Caco-2 (cell line): Measurements from ENCODE around the gene SYNPO2. TPM values are rescaled to one million over a fixed set of nuclear protein-coding genes. Genes with fewer than 3 reads are reported as not detected.

Source experiments
- BruUV-seq: library from RNA; stranded (reverse); fragments of 400-500 nt; replicated peaks from 2 replicates; lab custom pipeline; 2021; lab: Mats Ljungman, UMichigan
- CTCF ChIA-PET: fragments of 300-600 bp; sonication (Branson Sonifier 250); formaldehyde crosslinking; loops from one replicate; lab custom pipeline; 2022; ENCODE audit warnings: antibody characterized with exemption; lab: Charles Lee
- POLR2A ChIA-PET: fragments of 300-600 bp; sonication (Branson Sonifier 250); formaldehyde crosslinking; loops from one replicate; lab custom pipeline; 2022; ENCODE audit warnings: antibody characterized with exemption; lab: Charles Lee
- DNase-seq, 2 experiments: peaks; one replicate each; pipeline versions ENCODE4 v3.0.0 to v3.0.0-alpha.2; 2020 to 2022
- H3K27me3 ChIP-seq: replicated peaks from 2 replicates; pipeline ENCODE4 v1.6.0; 2011; ENCODE audit warnings: low read length; ENCODE audit not compliant: control insufficient read depth, insufficient read depth
- H3K36me3 ChIP-seq: 2 replicates; pipeline ENCODE4 v1.5.1; 2011; ENCODE audit warnings: low read length; ENCODE audit not compliant: control insufficient read depth, insufficient read depth
- H3K4me1 ChIP-seq: fragments of 250-450 bp; sonication (Bioruptor Pico); 2 replicates; pipeline ENCODE4 v1.5.1; 2020; ENCODE audit warnings: mild to moderate bottlenecking
- H3K4me3 ChIP-seq: 2 replicates; pipeline ENCODE4 v1.5.1; 2011; ENCODE audit warnings: low read depth, mild to moderate bottlenecking, control low read depth, low read length
- H3K9me3 ChIP-seq: fragments of 250-450 bp; sonication (Bioruptor Pico); 2 replicates; pipeline ENCODE4 v1.5.1; 2020; ENCODE audit warnings: mild to moderate bottlenecking, moderate library complexity
- H3K27ac Mint-ChIP-seq: one replicate; pipeline ENCODE4 v1.8.0; 2022; ENCODE audit warnings: mixed read lengths; ENCODE audit not compliant: unreplicated experiment
- H3K27me3 Mint-ChIP-seq: one replicate; pipeline ENCODE4 v1.8.0; 2022; ENCODE audit warnings: mixed read lengths; ENCODE audit not compliant: insufficient read depth, unreplicated experiment
- H3K36me3 Mint-ChIP-seq: one replicate; pipeline ENCODE4 v1.8.0; 2022; ENCODE audit warnings: mild to moderate bottlenecking, mixed read lengths; ENCODE audit not compliant: insufficient read depth, unreplicated experiment
- H3K4me1 Mint-ChIP-seq: one replicate; pipeline ENCODE4 v1.8.0; 2022; ENCODE audit warnings: low read depth, mixed read lengths; ENCODE audit not compliant: unreplicated experiment
- H3K4me3 Mint-ChIP-seq: one replicate; pipeline ENCODE4 v1.8.0; 2022; ENCODE audit warnings: mild to moderate bottlenecking, moderate library complexity, mixed read lengths; ENCODE audit not compliant: unreplicated experiment
- H3K9me3 Mint-ChIP-seq: one replicate; pipeline ENCODE4 v1.8.0; 2022; ENCODE audit warnings: mixed read lengths; ENCODE audit not compliant: unreplicated experiment
- intact Hi-C: fragments of 100-400 bp; cut with micrococcal nuclease; formaldehyde crosslinking; loops from one replicate; pipeline ENCODE4 v1.10.0; 2022; ENCODE audit not compliant: unreplicated experiment
- total RNA-seq: library from RNA; stranded (reverse); gene quantifications from 2 replicates; pipeline ENCODE4 v1.2.3, GENCODE V29; 2022
- TF ChIP-seq, protein P1 (sequence below), 2 experiments: fragments of 200-600 bp in 1 of 2; IDR thresholded peaks; 1 replicate in 1 of 2; 2 replicates in 1 of 2; pipeline versions ENCODE4 v1.5.1 to v1.8.0; 2011 to 2022; ENCODE audit warnings: antibody characterized with exemption in 1 of 2, control low read depth in 1 of 2, inconsistent platforms in 1 of 2, low read depth in 1 of 2, low read length in 1 of 2, mild to moderate bottlenecking in 1 of 2, moderate library complexity in 1 of 2; ENCODE audit not compliant: insufficient read depth in 1 of 2, severe bottlenecking in 1 of 2, unreplicated experiment in 1 of 2

SYNPO2 gene
- total RNA-seq, 1 experiment from 2014 or later, result 0.16 TPM

DNA sequence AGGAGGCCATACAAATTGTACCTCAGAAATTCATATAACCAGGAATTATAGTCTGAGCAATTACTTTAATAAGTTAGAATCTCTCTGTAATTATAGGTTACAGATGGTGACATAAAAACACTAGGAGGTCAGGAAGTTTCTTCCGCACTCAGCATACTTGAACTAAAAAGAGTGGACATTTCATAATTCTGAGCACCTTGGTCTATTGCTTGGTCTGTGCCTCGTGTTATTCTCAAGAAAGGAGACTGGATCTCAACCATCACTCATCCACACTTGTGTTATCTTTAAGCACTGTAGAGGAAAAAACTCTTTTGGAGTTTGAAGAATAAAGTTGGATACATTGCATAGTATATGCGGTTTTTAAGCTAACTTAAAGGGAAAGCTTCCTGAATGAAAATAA lies 91.1 kb downstream of the SYNPO2 start:
- H3K4me3 ChIP-seq, result no peak overlapping the region
- no peaks in the 10 kb centered on the region for H3K36me3 ChIP-seq
- no peaks in the 10 kb centered on the region for H3K9me3 Mint-ChIP-seq
- DNase-seq, result no peak
- H3K4me3 Mint-ChIP-seq, result no peak overlapping the region
- no peaks in the 10 kb centered on the region for H3K4me1 Mint-ChIP-seq
- H3K27ac Mint-ChIP-seq, result no peak overlapping the region
- no peaks in the 10 kb centered on the region for H3K4me1 ChIP-seq
- intact Hi-C loops, result loop anchor here (5.0 kb wide), 1 partner anchor 483 kb away; no protein-coding TSS in a partner anchor
- no peaks in the 10 kb centered on the region for H3K27me3 Mint-ChIP-seq
- H3K27me3 ChIP-seq, result no peaks in the 10 kb centered on the region
- BruUV-seq, result no TSS peak
- ChIA-PET CTCF (no interaction called here), POLR2A (no interaction called here)
- TF ChIP-seq, protein P1, sequence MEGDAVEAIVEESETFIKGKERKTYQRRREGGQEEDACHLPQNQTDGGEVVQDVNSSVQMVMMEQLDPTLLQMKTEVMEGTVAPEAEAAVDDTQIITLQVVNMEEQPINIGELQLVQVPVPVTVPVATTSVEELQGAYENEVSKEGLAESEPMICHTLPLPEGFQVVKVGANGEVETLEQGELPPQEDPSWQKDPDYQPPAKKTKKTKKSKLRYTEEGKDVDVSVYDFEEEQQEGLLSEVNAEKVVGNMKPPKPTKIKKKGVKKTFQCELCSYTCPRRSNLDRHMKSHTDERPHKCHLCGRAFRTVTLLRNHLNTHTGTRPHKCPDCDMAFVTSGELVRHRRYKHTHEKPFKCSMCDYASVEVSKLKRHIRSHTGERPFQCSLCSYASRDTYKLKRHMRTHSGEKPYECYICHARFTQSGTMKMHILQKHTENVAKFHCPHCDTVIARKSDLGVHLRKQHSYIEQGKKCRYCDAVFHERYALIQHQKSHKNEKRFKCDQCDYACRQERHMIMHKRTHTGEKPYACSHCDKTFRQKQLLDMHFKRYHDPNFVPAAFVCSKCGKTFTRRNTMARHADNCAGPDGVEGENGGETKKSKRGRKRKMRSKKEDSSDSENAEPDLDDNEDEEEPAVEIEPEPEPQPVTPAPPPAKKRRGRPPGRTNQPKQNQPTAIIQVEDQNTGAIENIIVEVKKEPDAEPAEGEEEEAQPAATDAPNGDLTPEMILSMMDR (IDR thresholded peaks at IDR 0.05; ENCODE audit: insufficient read depth in 1 of 2, low read depth in 1 of 2, low read length in 1 of 2, severe bottlenecking in 1 of 2, unreplicated experiment in 1 of 2), result no peak
- H3K36me3 Mint-ChIP-seq, result no peaks in the 10 kb centered on the region
- H3K9me3 ChIP-seq, result no peaks in the 10 kb centered on the region

DNA sequence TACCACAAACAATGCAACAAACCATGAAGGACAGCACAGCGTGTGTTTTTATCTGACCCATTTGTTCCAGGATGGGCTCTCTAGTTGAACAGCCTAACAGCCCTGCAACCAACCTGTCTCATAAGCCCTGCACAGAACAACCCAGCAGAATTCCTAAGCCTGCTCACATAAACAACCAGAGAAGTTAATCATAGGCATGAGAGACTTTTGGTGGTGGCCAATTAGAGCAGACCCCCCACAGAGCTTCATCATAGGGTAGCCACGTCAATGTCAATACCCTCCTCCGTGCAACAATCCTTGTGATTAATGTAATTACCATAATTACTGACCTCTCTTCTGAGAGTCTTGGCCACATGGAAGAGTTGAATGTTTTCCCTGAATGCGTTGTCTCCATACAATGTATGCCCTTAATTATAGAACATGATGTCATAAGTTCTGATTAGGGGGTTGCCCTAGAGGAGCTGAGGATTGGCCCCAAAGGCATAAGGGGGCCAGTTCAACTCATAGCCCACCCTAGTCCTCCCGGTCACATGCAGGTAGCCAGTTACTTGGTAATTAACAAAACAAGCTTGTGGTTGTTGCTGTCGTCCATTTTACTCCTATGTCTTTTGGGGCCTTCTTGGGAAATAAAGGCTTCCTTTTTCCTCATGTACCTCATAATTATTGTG lies 92.7 kb downstream of the SYNPO2 start:
- Histone ChIP-seq H3K4me1 (no peaks in the 10 kb centered on the region), H3K4me3 (no peak overlapping the region), H3K36me3 (no peaks in the 10 kb centered on the region), H3K9me3 (no peaks in the 10 kb centered on the region), H3K27me3 (no peaks in the 10 kb centered on the region)
- intact Hi-C loops, result loop anchor here (1.0 to 5.0 kb wide), 3 partner anchors 61 to 647 kb away; partner anchors contain the start of gene PDE5A
- BruUV-seq, result no TSS peak
- CTCF ChIA-PET, result interaction anchor here (0.9 kb wide), 1 partner anchor 45 kb away, joined by 3 read pairs; no protein-coding TSS in a partner anchor
- POLR2A ChIA-PET, result no interaction called here
- no peaks in the 10 kb centered on the region for H3K4me1 Mint-ChIP-seq
- no peak for DNase-seq
- no peaks in the 10 kb centered on the region for H3K36me3 Mint-ChIP-seq
- TF ChIP-seq, protein P1 (IDR thresholded peaks at IDR 0.05; ENCODE audit: insufficient read depth in 1 of 2, low read depth in 1 of 2, low read length in 1 of 2, severe bottlenecking in 1 of 2, unreplicated experiment in 1 of 2), result no peak
- H3K27ac Mint-ChIP-seq, result no peak overlapping the region
- no peaks in the 10 kb centered on the region for H3K9me3 Mint-ChIP-seq
- no peaks in the 10 kb centered on the region for H3K27me3 Mint-ChIP-seq
- no peak overlapping the region for H3K4me3 Mint-ChIP-seq

DNA sequence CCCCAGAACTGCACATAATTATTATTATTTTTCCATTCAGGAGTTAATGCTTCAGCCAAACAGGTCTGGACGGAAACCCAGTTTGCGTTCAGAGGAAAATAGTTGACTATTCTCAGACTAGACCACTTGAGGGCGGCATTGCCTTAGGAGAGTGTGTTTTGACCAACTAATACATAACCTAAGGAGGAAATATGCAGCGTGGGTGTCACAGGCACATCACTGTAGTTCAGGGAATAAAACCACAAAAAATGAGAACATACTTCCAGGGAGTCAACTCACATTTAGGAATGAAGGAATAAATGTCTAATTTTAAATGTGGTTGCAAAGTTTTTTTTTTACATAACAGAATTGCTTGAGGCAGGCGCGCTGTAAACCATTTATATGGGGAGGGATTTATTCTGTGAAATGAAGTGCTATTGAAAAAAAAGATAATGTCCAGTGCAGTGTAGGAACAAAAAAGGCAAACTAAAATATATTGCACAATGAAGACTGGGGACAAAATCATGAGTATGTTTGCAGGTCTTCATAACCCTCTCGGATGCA lies 93.3 kb downstream of the SYNPO2 start:
- Histone ChIP-seq H3K36me3 (no peaks in the 10 kb centered on the region), H3K9me3 (no peaks in the 10 kb centered on the region), H3K4me1 (no peaks in the 10 kb centered on the region), H3K4me3 (no peak overlapping the region), H3K27me3 (no peaks in the 10 kb centered on the region)
- Mint-ChIP-seq H3K36me3 (no peaks in the 10 kb centered on the region), H3K9me3 (no peaks in the 10 kb centered on the region), H3K4me3 (no peak overlapping the region), H3K27me3 (no peaks in the 10 kb centered on the region), H3K4me1 (no peaks in the 10 kb centered on the region), H3K27ac (no peak overlapping the region)
- ChIA-PET POLR2A (no interaction called here), CTCF (interaction anchor here (0.9 kb wide), 1 partner anchor 44 kb away, joined by 3 read pairs; no protein-coding TSS in a partner anchor)
- no TSS peak for BruUV-seq
- DNase-seq, result peak; percentile 52 to 70
- intact Hi-C loops, result loop anchor here (1.0 to 5.0 kb wide), 9 partner anchors 57 to 646 kb away; partner anchors contain the start of genes PDE5A and USP53
- TF ChIP-seq, protein P1 (IDR thresholded peaks at IDR 0.05; ENCODE audit: insufficient read depth in 1 of 2, low read depth in 1 of 2, low read length in 1 of 2, severe bottlenecking in 1 of 2, unreplicated experiment in 1 of 2), result peak; percentile 62 to 75
